Measurements from ENCODE around the gene ANXA1. TPM values are rescaled to one million over a fixed set of nuclear protein-coding genes. Genes with fewer than 3 reads are reported as not detected.

Gene ANXA1
- total RNA-seq, 2 donors from 2014 or later = 37.9 to 44.8 TPM

GRCh38 chr9:73204936-73205335 is 53.3 kb downstream of the ANXA1 start:
- DNase-seq (no peak), ATAC-seq (no peak)
- Histone ChIP-seq H3K27me3 (peaks cover 0 to 1% of the 10 kb centered on the region in 2 donors), H3K4me1 (no peaks in the 10 kb centered on the region), H3K36me3 (replicated peaks in 1 of 2; ENCODE audit: insufficient read depth in 1 of 2, low read depth in 2 of 2) (no peaks in the 10 kb centered on the region), H3K9me3 (no peaks in the 10 kb centered on the region), H3K4me3 (no peak overlapping the region), H3K27ac (no peak overlapping the region)
- TF ChIP-seq POLR2A (IDR thresholded peaks at IDR 0.05) (no peak), CTCF (IDR thresholded peaks at IDR 0.05) (no peak)
- WGBS, 2 donors = 68 to 70% methylated on average over 4 of the region's 4 CpGs
- intact Hi-C loops (cut with DNase I) = loop anchor here (10.0 kb wide), 1 partner anchor 1370 kb away; no protein-coding TSS in a partner anchor

GRCh38 chr9:73206851-73207250 is 55.2 kb downstream of the ANXA1 start:
- Histone ChIP-seq H3K27ac (no peak overlapping the region), H3K9me3 (no peaks in the 10 kb centered on the region), H3K36me3 (replicated peaks in 1 of 2; ENCODE audit: insufficient read depth in 1 of 2, low read depth in 2 of 2) (no peaks in the 10 kb centered on the region), H3K27me3 (no peaks in the 10 kb centered on the region), H3K4me3 (no peak overlapping the region), H3K4me1 (no peaks in the 10 kb centered on the region)
- ATAC-seq (no peak), DNase-seq (no peak)
- TF ChIP-seq POLR2A (IDR thresholded peaks at IDR 0.05) = no peak
- TF ChIP-seq CTCF (IDR thresholded peaks at IDR 0.05) = no peak
- WGBS, 2 donors = 60 to 84% methylated on average over 1 of the region's 1 CpG
- intact Hi-C loops (cut with DNase I) = loop anchor here (10.0 kb wide), 1 partner anchor 1368 kb away; no protein-coding TSS in a partner anchor

DNA sequence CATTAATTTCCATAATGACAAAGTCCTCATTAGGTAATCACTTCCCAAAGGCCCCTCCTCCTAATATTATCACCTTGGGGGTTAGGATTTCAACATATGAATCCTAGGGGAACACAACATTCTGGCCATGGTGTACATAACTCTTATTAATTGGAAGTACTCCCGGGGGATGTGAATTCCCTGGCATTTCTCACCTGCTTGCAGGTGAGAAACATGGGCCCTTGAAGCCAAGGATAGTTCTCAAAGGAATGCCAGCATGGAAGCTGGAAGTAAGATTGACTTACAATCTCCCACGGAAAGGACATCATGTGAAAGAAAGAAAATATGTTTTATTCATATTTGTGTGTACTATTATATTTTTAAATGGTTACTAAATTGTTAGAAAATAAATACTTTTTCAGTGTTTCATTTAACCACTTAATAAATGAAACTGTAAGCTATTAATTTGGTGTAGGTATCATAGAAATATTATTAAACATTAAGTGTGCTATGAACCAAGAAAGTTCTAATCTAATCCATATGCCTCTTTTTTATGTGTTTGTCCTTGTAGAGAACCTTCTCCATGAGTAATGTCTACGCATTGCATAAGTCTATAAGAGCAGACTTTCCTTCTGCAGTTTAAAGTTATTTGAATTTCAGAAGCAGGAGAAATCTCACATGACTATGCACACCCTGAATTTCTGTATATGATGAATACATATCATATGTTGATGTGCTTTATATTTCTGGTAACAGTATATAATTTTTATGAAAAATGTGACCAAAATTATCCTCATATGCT is 59.4 kb downstream of the ANXA1 start:
- H3K4me3 ChIP-seq = no peak overlapping the region
- H3K27me3 ChIP-seq = no peaks in the 10 kb centered on the region
- H3K27ac ChIP-seq = no peak overlapping the region
- no peak for TF ChIP-seq CTCF (IDR thresholded peaks at IDR 0.05)
- no peak for TF ChIP-seq POLR2A (IDR thresholded peaks at IDR 0.05)
- H3K36me3 ChIP-seq (replicated peaks in 1 of 2; ENCODE audit: insufficient read depth in 1 of 2, low read depth in 2 of 2) = no peaks in the 10 kb centered on the region
- intact Hi-C loops (cut with DNase I) = no loop called here
- WGBS, 2 donors = 14 to 31% methylated on average over 3 of the region's 3 CpGs
- no peaks in the 10 kb centered on the region for H3K9me3 ChIP-seq
- no peaks in the 10 kb centered on the region for H3K4me1 ChIP-seq
- no peak for ATAC-seq
- DNase-seq = no peak

GRCh38 chr9:73213300-73213699 is 61.6 kb downstream of the ANXA1 start:
- ATAC-seq (no peak), DNase-seq (no peak)
- H3K4me1 ChIP-seq = no peaks in the 10 kb centered on the region
- no peaks in the 10 kb centered on the region for H3K9me3 ChIP-seq
- intact Hi-C loops (cut with DNase I) = no loop called here
- TF ChIP-seq CTCF (IDR thresholded peaks at IDR 0.05) (no peak), POLR2A (IDR thresholded peaks at IDR 0.05) (no peak)
- H3K27ac ChIP-seq = no peak overlapping the region
- no peak overlapping the region for H3K4me3 ChIP-seq
- no peaks in the 10 kb centered on the region for H3K36me3 ChIP-seq (replicated peaks in 1 of 2; ENCODE audit: insufficient read depth in 1 of 2, low read depth in 2 of 2)
- no peaks in the 10 kb centered on the region for H3K27me3 ChIP-seq
- 26 to 31% methylated on average over 2 of the region's 2 CpGs for WGBS, 2 donors

DNA sequence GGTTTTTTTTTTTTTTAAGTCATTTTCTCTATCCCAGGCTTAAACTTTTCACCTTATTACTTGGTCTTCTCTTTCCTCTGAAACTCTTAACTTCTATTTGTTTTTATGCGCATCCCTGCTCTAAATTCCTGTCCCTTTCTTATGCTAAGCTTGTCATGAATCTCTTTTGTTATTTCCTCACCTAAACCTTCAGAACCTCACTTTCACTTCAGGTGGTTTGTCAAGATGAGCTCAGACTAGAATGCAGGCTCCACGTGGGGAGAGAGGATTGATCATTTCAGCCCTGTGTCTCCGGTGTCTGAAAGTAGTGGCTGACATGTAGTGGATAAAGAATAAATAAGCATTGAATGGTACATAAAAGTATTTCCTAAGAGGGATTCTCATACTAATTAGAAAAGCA is 63.6 kb downstream of the ANXA1 start:
- Histone ChIP-seq H3K9me3 (no peaks in the 10 kb centered on the region), H3K36me3 (replicated peaks in 1 of 2; ENCODE audit: insufficient read depth in 1 of 2, low read depth in 2 of 2) (no peaks in the 10 kb centered on the region), H3K4me1 (no peaks in the 10 kb centered on the region), H3K4me3 (no peak overlapping the region), H3K27me3 (no peaks in the 10 kb centered on the region), H3K27ac (no peak overlapping the region)
- 23 to 24% methylated on average over 3 of the region's 3 CpGs for WGBS, 2 donors
- TF ChIP-seq CTCF (IDR thresholded peaks at IDR 0.05) (no peak), POLR2A (IDR thresholded peaks at IDR 0.05) (no peak)
- no peak for ATAC-seq
- no peak for DNase-seq
- intact Hi-C loops (cut with DNase I) = no loop called here

Measured in body of pancreas (tissue), 4 donors.